ENCODE data around the gene KRTAP5-4.
"Not testable (repeated sequence)": the region's sequence is repeated elsewhere in the genome, so short reads cannot be mapped to it uniquely, and the experiment has no call there.

The KRTAP5-4 gene

GRCh38 chr11:1652771-1653540, 31.0 kb upstream of the KRTAP5-4 start:
- peak; percentile 53 for DNase-seq

DNA sequence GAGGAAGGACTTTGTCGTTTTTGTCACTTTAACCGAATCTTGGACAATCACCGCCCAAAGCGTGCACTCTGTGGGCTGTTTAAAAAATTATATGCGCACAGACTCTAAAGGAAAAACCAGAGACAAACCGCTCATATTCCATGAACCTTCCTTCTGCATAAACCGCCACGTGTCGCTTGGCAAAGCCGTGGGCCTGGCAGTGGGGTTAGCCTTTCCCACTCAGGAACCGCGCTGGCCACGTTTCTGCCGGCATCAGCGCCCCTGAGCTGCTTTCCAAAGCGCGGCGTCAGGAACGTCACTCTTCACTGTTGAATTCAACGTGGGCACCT, 30.5 kb upstream of the KRTAP5-4 start:
- DNase-seq = no peak

- no peak for DNase-seq
Measured at GRCh38 chr11:1652026-1652425, 30.1 kb upstream of the KRTAP5-4 start.

- DNase-seq = no peak
Measured at GRCh38 chr11:1651411-1651980, 29.6 kb upstream of the KRTAP5-4 start.

DNA sequence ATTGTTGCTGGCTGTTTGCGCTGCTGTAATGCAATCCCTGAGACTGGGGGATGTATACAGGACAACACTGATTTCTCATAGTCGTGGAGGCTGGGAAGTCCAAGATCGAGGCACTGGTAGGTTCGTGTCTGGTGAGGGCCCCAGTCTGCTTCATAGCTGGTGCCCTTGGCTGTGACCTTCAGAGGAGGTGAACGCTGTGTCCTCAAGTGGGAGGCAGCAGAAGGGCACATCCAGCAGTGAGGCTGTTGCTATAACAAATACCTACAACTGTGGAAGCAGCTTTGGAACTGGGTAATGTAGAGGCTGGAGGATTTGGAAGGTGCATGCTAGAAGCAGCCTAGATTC, 29.0 kb upstream of the KRTAP5-4 start:
- no peak for DNase-seq

DNA sequence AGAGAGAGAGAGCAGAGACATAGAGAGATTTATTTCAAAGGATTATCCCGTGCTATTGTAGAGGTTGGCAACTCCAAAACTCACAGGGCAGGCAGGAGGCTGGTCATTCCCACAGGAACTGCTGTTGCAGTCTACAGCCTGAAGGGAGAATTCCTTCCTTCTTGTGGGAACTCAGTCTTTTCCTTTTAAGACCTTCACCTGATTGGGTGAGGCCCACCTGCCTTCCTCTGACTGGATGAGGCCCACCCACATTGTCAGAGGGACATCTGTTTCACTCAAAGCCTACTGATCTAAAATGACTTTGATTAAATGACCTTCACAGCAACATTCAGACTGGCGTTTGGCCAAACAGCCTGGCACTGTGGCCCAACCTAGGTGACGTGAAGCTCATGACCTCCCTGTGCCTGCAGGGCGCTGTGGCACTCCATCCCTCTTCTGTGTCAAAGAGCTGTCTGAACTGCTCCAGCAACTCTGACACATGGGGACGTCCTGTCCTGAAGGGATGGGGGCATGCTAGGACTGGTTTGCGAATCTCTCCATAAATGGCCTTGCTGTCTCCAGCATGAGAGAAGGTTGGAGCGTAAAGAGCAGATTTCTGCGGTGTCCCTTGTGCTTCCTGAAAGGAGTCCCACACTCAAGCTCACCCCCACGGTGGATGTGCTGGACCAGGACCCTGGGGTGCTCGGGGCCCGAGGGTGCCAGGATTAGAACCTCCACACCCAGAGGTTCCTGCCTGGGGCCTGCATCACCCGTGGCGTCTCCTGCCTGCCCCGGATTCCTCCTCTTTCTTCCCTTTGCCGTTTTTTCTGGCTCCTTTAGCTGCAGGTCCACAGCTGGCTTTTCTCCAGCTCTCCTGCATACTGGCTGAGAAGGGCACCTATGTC, 28.3 kb upstream of the KRTAP5-4 start:
- DNase-seq = no peak

DNA sequence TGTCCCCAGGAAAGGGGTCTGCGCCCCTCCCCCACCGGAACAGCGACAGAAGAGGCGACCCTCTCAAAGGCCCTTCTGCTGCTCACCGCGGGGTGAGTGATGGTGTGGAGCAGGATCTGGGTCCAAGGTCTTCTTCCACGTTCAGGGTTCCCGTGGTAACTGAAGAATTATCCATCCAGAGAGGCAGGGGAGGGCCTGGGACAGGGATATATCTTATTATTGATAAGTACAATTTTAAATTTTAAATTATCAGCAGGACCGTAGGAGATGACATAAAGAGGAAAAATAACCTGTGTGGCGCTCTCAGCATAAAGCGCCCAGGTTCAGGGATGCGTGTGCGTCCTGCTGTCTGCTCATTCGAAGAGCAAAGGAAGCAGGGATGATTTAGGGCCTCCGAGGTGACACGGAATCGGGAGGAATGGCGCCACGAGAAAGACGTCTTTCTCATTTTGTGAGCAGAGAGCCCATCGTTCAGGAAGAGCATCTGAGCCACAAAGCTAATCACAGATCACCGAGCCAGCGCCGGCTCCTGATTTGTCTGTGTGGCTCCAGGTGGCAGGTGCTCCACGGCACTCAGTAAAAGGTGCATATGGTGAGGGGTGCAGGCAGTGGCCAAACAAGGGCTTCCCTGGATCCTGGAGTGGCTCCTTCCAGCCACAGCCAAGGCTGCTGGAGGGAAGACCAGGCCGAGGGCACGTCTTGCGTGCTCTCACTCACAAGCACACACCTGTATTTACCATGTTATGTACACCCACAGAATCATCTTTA, 26.9 kb upstream of the KRTAP5-4 start:
- peak; percentile 15 for DNase-seq

DNA sequence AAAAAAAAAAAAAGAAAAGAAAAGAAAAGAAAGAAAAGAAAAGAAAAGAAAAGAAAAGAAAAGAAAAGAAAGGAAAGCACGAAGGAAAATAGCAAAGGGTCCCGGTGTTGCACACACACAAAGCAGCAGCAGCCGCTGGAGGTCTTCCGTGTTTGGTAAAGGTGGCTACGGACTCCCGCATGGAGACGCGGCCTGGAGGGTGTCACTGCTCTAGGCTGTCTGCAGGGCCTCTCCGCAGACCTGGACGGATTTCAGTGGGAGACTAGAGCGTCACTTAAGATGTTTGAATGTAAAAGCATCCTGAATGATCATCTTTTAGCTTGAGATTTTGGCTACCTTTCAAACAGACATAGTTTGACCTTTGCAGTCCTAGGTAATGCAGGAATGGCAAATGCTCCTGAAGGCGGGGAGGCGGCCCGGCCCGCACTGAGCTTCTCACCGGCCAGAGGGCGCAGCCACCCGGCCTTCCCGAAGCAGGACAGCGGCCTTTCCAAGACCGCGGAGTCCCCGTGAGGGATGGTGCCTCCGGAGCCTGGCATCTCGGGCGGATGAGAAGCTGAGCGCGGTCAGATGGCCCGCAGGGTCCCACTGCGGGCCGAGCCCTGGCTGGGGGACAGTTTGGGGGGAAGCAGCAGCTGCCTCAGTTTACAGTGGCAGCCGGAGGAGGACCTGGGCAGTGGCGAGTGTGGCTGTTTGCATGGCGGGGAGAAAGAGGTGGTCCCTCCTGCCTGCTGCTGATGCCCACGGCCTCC, 26.1 kb upstream of the KRTAP5-4 start:
- no peak for DNase-seq

GRCh38 chr11:1646540-1646939, 24.6 kb upstream of the KRTAP5-4 start:
- DNase-seq = not testable (repeated sequence)

GRCh38 chr11:1645357-1645821, 23.5 kb upstream of the KRTAP5-4 start:
- DNase-seq = no peak

- DNase-seq = no peak
Measured at GRCh38 chr11:1644601-1645356, 22.8 kb upstream of the KRTAP5-4 start.

DNA sequence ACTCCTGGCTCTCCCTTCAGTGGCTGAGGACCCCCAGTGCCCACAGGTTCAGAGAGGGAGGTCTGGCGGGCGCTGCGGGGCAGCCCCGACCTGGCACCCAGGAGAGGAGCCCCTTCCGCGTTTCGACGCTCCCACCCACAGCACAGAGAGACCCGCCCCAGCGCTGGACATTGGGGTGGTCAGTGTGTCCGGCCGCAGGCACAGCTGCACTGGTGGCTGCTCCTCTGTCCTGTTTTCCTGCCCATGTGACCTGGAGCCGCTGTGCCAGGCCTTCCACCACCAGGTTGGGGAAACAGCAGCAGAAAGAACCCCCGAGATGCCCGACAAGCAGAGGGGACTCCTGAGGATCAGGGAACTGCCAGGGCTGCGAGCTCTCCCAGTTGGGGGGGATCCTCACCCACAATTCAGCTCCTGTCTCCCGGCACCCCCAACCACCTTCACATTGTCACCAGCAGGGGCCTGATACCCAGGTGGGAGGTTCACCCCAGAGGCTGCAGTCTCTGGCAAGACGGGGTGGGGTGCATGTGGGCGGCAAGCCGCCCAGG, 21.3 kb upstream of the KRTAP5-4 start:
- DNase-seq = no peak

- DNase-seq = no peak
Measured at GRCh38 chr11:1642288-1643145, 20.6 kb upstream of the KRTAP5-4 start.

DNA sequence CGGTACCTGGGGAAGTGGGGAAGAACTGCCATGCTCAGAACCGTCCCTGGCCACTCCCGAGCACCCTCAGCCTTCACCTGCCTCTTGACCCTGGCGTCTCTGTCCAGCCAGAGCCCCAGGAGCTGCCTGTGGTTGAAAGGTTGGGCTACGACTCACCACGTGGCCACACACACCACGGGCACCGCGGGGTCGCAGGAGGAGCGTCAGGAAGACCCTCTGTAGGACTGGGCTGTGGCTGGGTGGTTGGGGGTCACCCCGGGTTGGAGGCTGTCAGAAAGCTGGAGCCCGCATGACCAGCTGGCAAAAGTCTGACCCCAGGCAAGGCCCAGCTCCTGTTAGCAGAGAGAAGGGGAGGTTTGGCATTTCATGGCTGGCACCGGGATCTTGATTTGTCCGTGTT, 19.2 kb upstream of the KRTAP5-4 start:
- DNase-seq = no peak

- peak; percentile 77 for DNase-seq
Measured at GRCh38 chr11:1640076-1640946, 18.4 kb upstream of the KRTAP5-4 start.

DNA sequence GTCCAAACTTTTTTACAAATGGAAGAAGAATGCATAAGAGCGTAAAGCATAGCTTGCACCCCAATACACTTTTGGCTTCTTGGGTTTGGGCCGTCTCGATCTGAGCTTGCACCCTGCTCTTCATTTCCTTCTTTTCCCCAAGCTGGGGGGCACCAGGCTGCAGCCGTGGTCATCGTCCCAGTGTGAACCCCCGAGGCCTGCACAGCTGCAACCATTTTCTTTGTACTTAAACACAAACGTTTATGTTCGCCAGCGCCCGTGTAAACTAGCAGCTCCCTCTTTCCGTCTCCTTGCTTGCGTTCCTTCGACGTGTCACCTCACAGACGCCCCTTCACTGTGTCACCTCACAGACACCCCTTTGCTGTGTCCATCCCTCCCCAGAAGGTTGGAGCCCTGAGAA, 17.7 kb upstream of the KRTAP5-4 start:
- peak; percentile 50 for DNase-seq

GRCh38 chr11:1639102-1639620, 17.2 kb upstream of the KRTAP5-4 start:
- peak; percentile 91 for DNase-seq

GRCh38 chr11:1638344-1638743, 16.4 kb upstream of the KRTAP5-4 start:
- DNase-seq = no peak

DNA sequence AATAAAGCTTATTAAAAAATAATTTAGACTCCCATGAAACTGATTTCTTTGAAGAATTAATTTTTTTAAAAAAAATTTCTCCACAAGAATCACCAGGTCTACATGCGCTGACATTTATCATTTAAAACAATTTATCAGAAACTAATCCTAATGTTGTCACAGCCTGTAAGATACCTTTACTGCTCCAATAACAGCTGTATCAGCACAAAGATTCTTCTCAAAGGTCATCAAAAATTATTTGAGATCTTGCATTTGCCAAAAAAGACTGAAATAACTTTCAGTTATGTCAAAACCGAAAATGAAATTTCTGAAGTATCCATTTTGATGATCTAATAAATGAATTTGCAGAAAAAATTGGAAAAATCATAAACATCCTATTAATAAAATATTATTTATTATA, 15.7 kb upstream of the KRTAP5-4 start:
- no peak for DNase-seq

Data from NCI-H146 (cell line).